ENCODE data around the gene NSD1. TPM values are rescaled to one million over a fixed set of nuclear protein-coding genes. Genes with fewer than 3 reads are reported as not detected.

NSD1 gene
- total RNA-seq, 1 donor from 2014 or later, result 45.4 TPM

- Histone ChIP-seq H3K27ac (no peak overlapping the region), H3K36me3 (no peaks in the 10 kb centered on the region), H3K27me3 (no peaks in the 10 kb centered on the region), H3K4me3 (no peak overlapping the region), H3K4me1 (no peaks in the 10 kb centered on the region), H3K9me3 (no peaks in the 10 kb centered on the region)
- no peak for TF ChIP-seq POLR2AphosphoS5 (IDR thresholded peaks at IDR 0.05; ENCODE audit: insufficient read depth in 1 of 2, low read depth in 1 of 2)
- TF ChIP-seq, protein P1, sequence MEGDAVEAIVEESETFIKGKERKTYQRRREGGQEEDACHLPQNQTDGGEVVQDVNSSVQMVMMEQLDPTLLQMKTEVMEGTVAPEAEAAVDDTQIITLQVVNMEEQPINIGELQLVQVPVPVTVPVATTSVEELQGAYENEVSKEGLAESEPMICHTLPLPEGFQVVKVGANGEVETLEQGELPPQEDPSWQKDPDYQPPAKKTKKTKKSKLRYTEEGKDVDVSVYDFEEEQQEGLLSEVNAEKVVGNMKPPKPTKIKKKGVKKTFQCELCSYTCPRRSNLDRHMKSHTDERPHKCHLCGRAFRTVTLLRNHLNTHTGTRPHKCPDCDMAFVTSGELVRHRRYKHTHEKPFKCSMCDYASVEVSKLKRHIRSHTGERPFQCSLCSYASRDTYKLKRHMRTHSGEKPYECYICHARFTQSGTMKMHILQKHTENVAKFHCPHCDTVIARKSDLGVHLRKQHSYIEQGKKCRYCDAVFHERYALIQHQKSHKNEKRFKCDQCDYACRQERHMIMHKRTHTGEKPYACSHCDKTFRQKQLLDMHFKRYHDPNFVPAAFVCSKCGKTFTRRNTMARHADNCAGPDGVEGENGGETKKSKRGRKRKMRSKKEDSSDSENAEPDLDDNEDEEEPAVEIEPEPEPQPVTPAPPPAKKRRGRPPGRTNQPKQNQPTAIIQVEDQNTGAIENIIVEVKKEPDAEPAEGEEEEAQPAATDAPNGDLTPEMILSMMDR (IDR thresholded peaks at IDR 0.05), result no peak
- TF ChIP-seq POLR2A (IDR thresholded peaks at IDR 0.05), result no peak
- intact Hi-C loops (cut with DNase I), result no loop called here
- no peak for DNase-seq (ENCODE audit: extremely low spot score in 2 of 2)
Observed at GRCh38 chr5:177124486-177124991, 9.0 kb upstream of the NSD1 start.

DNA sequence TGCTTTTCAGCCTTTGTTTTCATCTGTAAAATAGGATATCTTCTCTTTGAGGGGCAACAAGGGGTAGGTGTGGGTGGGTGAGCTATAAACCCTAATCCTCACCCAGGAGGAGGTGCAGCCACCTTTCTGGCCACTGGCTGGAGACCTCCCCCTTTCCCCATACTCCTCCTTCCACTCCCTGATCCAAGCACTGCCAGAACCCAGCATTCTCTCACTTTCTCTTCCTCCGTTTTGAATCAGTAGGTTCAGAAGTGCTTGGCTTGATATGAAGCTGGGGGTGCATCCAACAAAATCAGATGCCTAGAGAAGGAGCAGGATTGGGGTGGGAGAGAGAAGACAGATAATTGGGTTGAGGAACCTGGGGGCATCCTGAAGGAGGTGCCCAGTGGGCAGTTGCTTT lies 6.8 kb upstream of the NSD1 start:
- Histone ChIP-seq H3K4me1 (no peaks in the 10 kb centered on the region), H3K9me3 (no peaks in the 10 kb centered on the region), H3K4me3 (no peak overlapping the region), H3K27ac (no peak overlapping the region), H3K27me3 (no peaks in the 10 kb centered on the region), H3K36me3 (no peaks in the 10 kb centered on the region)
- TF ChIP-seq, protein P1 (IDR thresholded peaks at IDR 0.05), result no peak
- DNase-seq (ENCODE audit: extremely low spot score in 2 of 2), result no peak
- intact Hi-C loops (cut with DNase I), result no loop called here

DNA sequence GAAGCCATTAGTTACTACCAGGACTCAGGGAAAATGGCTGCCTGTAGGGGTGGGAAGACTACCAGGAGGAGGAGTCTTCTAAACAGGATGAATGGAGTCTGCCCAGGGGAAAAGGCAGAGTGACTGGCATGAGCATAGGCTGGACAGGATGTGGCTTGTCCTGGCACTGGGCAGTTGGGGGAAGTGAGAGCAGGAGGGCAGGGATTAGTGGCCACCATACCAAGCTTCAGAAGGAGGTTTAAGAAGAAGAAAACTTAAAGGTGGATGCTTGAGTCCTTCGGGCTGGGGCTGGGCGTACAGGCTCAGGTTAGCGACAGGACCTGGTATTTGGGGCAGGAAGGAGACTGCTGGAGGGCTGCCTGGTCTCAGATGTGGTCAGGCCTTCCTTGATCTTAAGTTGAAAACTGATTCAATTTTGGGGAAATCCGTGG lies 5.0 kb upstream of the NSD1 start:
- H3K4me3 ChIP-seq, result no peak overlapping the region
- no peaks in the 10 kb centered on the region for H3K27me3 ChIP-seq
- no peak for TF ChIP-seq POLR2A (IDR thresholded peaks at IDR 0.05)
- no peaks in the 10 kb centered on the region for H3K4me1 ChIP-seq
- no peak for DNase-seq (ENCODE audit: extremely low spot score in 2 of 2)
- intact Hi-C loops (cut with DNase I), result no loop called here
- no peak overlapping the region for H3K27ac ChIP-seq
- no peaks in the 10 kb centered on the region for H3K36me3 ChIP-seq
- no peaks in the 10 kb centered on the region for H3K9me3 ChIP-seq

- intact Hi-C loops (cut with DNase I), result no loop called here
- H3K36me3 ChIP-seq, result no peaks in the 10 kb centered on the region
- TF ChIP-seq, protein P1 (IDR thresholded peaks at IDR 0.05), result no peak
- TF ChIP-seq POLR2A (IDR thresholded peaks at IDR 0.05) (no peak), POLR2AphosphoS5 (IDR thresholded peaks at IDR 0.05; ENCODE audit: insufficient read depth in 1 of 2, low read depth in 1 of 2) (no peak)
- H3K27me3 ChIP-seq, result no peaks in the 10 kb centered on the region
- no peak for DNase-seq (ENCODE audit: extremely low spot score in 2 of 2)
- no peak overlapping the region for H3K27ac ChIP-seq
- no peak overlapping the region for H3K4me3 ChIP-seq
- no peaks in the 10 kb centered on the region for H3K9me3 ChIP-seq
- peaks cover 9% of the 10 kb centered on the region for H3K4me1 ChIP-seq
Observed at GRCh38 chr5:177130211-177131018, 3.2 kb upstream of the NSD1 start.

GRCh38 chr5:177131019-177131320 lies 2.6 kb upstream of the NSD1 start:
- Histone ChIP-seq H3K9me3 (no peaks in the 10 kb centered on the region), H3K4me1 (peaks cover 15% of the 10 kb centered on the region), H3K4me3 (no peak overlapping the region), H3K27me3 (no peaks in the 10 kb centered on the region), H3K27ac (no peak overlapping the region), H3K36me3 (no peaks in the 10 kb centered on the region)
- intact Hi-C loops (cut with DNase I), result no loop called here
- no peak for DNase-seq (ENCODE audit: extremely low spot score in 2 of 2)
- TF ChIP-seq, protein P1 (IDR thresholded peaks at IDR 0.05), result no peak
- TF ChIP-seq POLR2AphosphoS5 (IDR thresholded peaks at IDR 0.05; ENCODE audit: insufficient read depth in 1 of 2, low read depth in 1 of 2) (no peak), POLR2A (IDR thresholded peaks at IDR 0.05) (no peak)

All from vagina (tissue), 2 donors.